MCF 10A (cell line): ENCODE data around the gene SEPTIN11. TPM values are rescaled to one million over a fixed set of nuclear protein-coding genes. Genes with fewer than 3 reads are reported as not detected.
A peak's percentile ranks its signal among the peaks of the same experiment; 100 is the strongest.

Experiments used
- BruUV-seq: library from RNA; stranded (reverse); fragments of 400-500 nt; replicated peaks from 2 replicates; lab custom pipeline; 2021; lab: Mats Ljungman, UMichigan
- CTCF ChIA-PET: fragments of 300-600 bp; sonication (Branson Sonifier 250); formaldehyde crosslinking; extraction: SDS; loops from one replicate; lab custom pipeline; 2021; ENCODE audit warnings: antibody characterized with exemption, inconsistent platforms; lab: Yijun Ruan, JAX
- POLR2A ChIA-PET: fragments of 300-600, 350-650 bp; sonication (Branson Sonifier 250); formaldehyde crosslinking; extraction: SDS; loops from one replicate; lab custom pipeline; 2020; ENCODE audit warnings: antibody characterized with exemption, inconsistent platforms; lab: Yijun Ruan, JAX
- DNase-seq: peaks from one replicate; pipeline ENCODE4 v3.0.0-alpha.2; 2018; ENCODE audit not compliant: unreplicated experiment
- H3K27ac Mint-ChIP-seq: one replicate; pipeline ENCODE4 v1.8.0; 2022; ENCODE audit warnings: mild to moderate bottlenecking, low read depth, mixed read lengths; ENCODE audit not compliant: unreplicated experiment
- H3K27me3 Mint-ChIP-seq: one replicate; pipeline ENCODE4 v1.8.0; 2022; ENCODE audit warnings: mixed read lengths; ENCODE audit not compliant: insufficient read depth, unreplicated experiment
- H3K36me3 Mint-ChIP-seq: one replicate; pipeline ENCODE4 v1.8.0; 2022; ENCODE audit warnings: mild to moderate bottlenecking, moderate library complexity, mixed read lengths; ENCODE audit not compliant: insufficient read depth, unreplicated experiment
- H3K4me1 Mint-ChIP-seq: one replicate; pipeline ENCODE4 v1.8.0; 2022; ENCODE audit warnings: mixed read lengths; ENCODE audit not compliant: insufficient read depth, unreplicated experiment
- H3K4me3 Mint-ChIP-seq: one replicate; pipeline ENCODE4 v1.8.0; 2022; ENCODE audit warnings: mild to moderate bottlenecking, moderate library complexity, mixed read lengths; ENCODE audit not compliant: unreplicated experiment
- H3K9me3 Mint-ChIP-seq: one replicate; pipeline ENCODE4 v1.8.0; 2022; ENCODE audit warnings: mixed read lengths; ENCODE audit not compliant: unreplicated experiment
- CTCF ChIP-seq: fragments of 200-600 bp; IDR thresholded peaks from one replicate; pipeline ENCODE4 v1.8.0; 2022; ENCODE audit warnings: antibody characterized with exemption, mild to moderate bottlenecking; ENCODE audit not compliant: unreplicated experiment
- intact Hi-C: fragments of 100-400 bp; cut with micrococcal nuclease; formaldehyde crosslinking; loops from 2 replicates; pipeline ENCODE4 v1.14.1; 2022
- total RNA-seq: library from RNA; stranded (reverse); gene quantifications from 2 replicates; pipeline ENCODE4 v1.2.3, GENCODE V29; 2022

Gene SEPTIN11
- total RNA-seq, 1 experiment from 2014 or later = 82.7 TPM

- ChIA-PET CTCF (no interaction called here), POLR2A (no interaction called here)
- no peak overlapping the region for H3K27ac Mint-ChIP-seq
- no peak overlapping the region for H3K4me3 Mint-ChIP-seq
- intact Hi-C loops = no loop called here
- no peaks in the 10 kb centered on the region for H3K27me3 Mint-ChIP-seq
- TF ChIP-seq CTCF = no peak
- BruUV-seq = no TSS peak
- H3K9me3 Mint-ChIP-seq = no peaks in the 10 kb centered on the region
- H3K36me3 Mint-ChIP-seq = no peaks in the 10 kb centered on the region
- no peak for DNase-seq
- peaks cover 11% of the 10 kb centered on the region for H3K4me1 Mint-ChIP-seq
Observed at GRCh38 chr4:76926841-76927240, 22.7 kb upstream of the SEPTIN11 start.

DNA sequence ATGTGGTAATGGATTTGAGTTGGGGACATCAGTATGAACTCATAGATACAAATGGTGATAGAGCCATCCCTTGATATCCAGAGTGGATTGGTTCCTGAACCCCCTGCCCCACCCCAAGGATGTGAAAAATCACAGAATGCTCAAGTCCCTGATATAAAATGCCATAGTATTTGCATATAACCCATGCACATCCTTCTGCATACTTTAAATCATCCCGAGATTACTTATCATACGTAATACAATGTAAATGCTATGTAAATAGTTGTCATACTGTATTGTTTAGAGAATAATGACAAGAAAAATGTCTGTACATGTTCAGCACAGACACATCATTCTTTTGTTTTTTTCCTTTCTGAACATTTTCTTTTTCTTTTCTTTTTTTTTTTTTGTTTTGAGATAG is 18.9 kb upstream of the SEPTIN11 start:
- intact Hi-C loops = no loop called here
- peak overlapping the region; percentile 64 for H3K27ac Mint-ChIP-seq
- no peak for DNase-seq
- ChIA-PET CTCF (interaction anchor here (0.6 to 0.7 kb wide), 2 partner anchors 336 to 1875 kb away, joined by 3 read pairs; no protein-coding TSS in a partner anchor), POLR2A (no interaction called here)
- H3K9me3 Mint-ChIP-seq = no peaks in the 10 kb centered on the region
- no peaks in the 10 kb centered on the region for H3K36me3 Mint-ChIP-seq
- no peaks in the 10 kb centered on the region for H3K27me3 Mint-ChIP-seq
- no TSS peak for BruUV-seq
- no peak for TF ChIP-seq CTCF
- H3K4me3 Mint-ChIP-seq = no peak overlapping the region
- H3K4me1 Mint-ChIP-seq = peaks cover 11% of the 10 kb centered on the region

GRCh38 chr4:76931087-76931486 is 18.5 kb upstream of the SEPTIN11 start:
- Mint-ChIP-seq H3K27ac (peak overlapping the region; percentile 64), H3K27me3 (no peaks in the 10 kb centered on the region), H3K9me3 (no peaks in the 10 kb centered on the region), H3K4me1 (peaks cover 11% of the 10 kb centered on the region), H3K36me3 (no peaks in the 10 kb centered on the region), H3K4me3 (no peak overlapping the region)
- POLR2A ChIA-PET = interaction anchor here (0.6 kb wide), 1 partner anchor 142 kb away, joined by 3 read pairs; no protein-coding TSS in a partner anchor
- intact Hi-C loops = no loop called here
- CTCF ChIA-PET = interaction anchor here (0.7 kb wide), 1 partner anchor 336 kb away, joined by 3 read pairs; no protein-coding TSS in a partner anchor
- no TSS peak for BruUV-seq
- DNase-seq = peak; percentile 53
- no peak for TF ChIP-seq CTCF

GRCh38 chr4:76931576-76932276 is 17.8 kb upstream of the SEPTIN11 start:
- BruUV-seq = no TSS peak
- no peaks in the 10 kb centered on the region for H3K36me3 Mint-ChIP-seq
- no peak for DNase-seq
- intact Hi-C loops = no loop called here
- CTCF ChIA-PET = interaction anchor here (0.7 kb wide), 1 partner anchor 337 kb away, joined by 3 read pairs; no protein-coding TSS in a partner anchor
- peaks cover 11% of the 10 kb centered on the region for H3K4me1 Mint-ChIP-seq
- H3K9me3 Mint-ChIP-seq = no peaks in the 10 kb centered on the region
- no peaks in the 10 kb centered on the region for H3K27me3 Mint-ChIP-seq
- H3K4me3 Mint-ChIP-seq = no peak overlapping the region
- POLR2A ChIA-PET = interaction anchor here (0.6 kb wide), 1 partner anchor 142 kb away, joined by 3 read pairs; no protein-coding TSS in a partner anchor
- TF ChIP-seq CTCF = no peak
- peak overlapping the region; percentile 64 for H3K27ac Mint-ChIP-seq
